Astrocyte (in vitro differentiated cells and primary cell): ENCODE results near the gene PSAP. TPM values are rescaled to one million over a fixed set of nuclear protein-coding genes. Genes with fewer than 3 reads are reported as not detected.
A peak's percentile ranks its signal among the peaks of the same experiment; 100 is the strongest.

Experiments
- DNase-seq: peaks from one replicate; pipeline ENCODE4 v3.0.0-alpha.2; 2010; ENCODE audit warnings: low read depth
- FAIRE-seq: peaks from 2 replicates; lab custom pipeline; 2011; peaks lifted over from hg19 to GRCh38; lab: Jason Lieb, UNC
- H2AFZ ChIP-seq: 2 replicates; pipeline ENCODE4 v1.6.0; 2012; ENCODE audit warnings: low read depth, low read length, inconsistent platforms
- H3K27ac ChIP-seq: 2 replicates; pipeline ENCODE4 v1.5.1; 2011; ENCODE audit warnings: low read depth, low read length, inconsistent platforms
- H3K27me3 ChIP-seq: 2 replicates; pipeline ENCODE4 v1.6.0; 2011; ENCODE audit warnings: low read length, inconsistent platforms; ENCODE audit not compliant: insufficient read depth
- H3K36me3 ChIP-seq: 2 replicates; pipeline ENCODE4 v1.5.1; 2011; ENCODE audit warnings: low read length, inconsistent platforms; ENCODE audit not compliant: insufficient read depth
- H3K4me1 ChIP-seq: 2 replicates; pipeline ENCODE4 v1.5.1; 2011; ENCODE audit warnings: low read length, inconsistent platforms; ENCODE audit not compliant: insufficient read depth
- H3K4me2 ChIP-seq: 2 replicates; pipeline ENCODE4 v1.6.0; 2012; ENCODE audit warnings: low read length, inconsistent platforms
- H3K4me3 ChIP-seq: 2 replicates; pipeline ENCODE4 v1.5.1; 2011; ENCODE audit warnings: low read depth, mild to moderate bottlenecking, low read length, inconsistent platforms; ENCODE audit not compliant: insufficient read depth
- H3K79me2 ChIP-seq: 2 replicates; pipeline ENCODE4 v1.6.0; 2012; ENCODE audit warnings: mild to moderate bottlenecking, low read length, inconsistent platforms; ENCODE audit not compliant: insufficient read depth
- H3K9ac ChIP-seq: 2 replicates; pipeline ENCODE4 v1.6.0; 2012; ENCODE audit warnings: mild to moderate bottlenecking, low read length, inconsistent platforms
- H3K9me3 ChIP-seq: 2 replicates; pipeline ENCODE4 v1.5.1; 2012; ENCODE audit warnings: low read depth, mild to moderate bottlenecking, low read length, inconsistent platforms; ENCODE audit not compliant: insufficient read depth
- H4K20me1 ChIP-seq: 2 replicates; pipeline ENCODE4 v1.6.0; 2012; ENCODE audit warnings: low read length, inconsistent platforms; ENCODE audit not compliant: insufficient read depth
- H3K27ac Mint-ChIP-seq: one replicate; pipeline ENCODE4 v1.8.0; 2021; ENCODE audit warnings: mild to moderate bottlenecking, mixed read lengths; ENCODE audit not compliant: unreplicated experiment
- H3K27me3 Mint-ChIP-seq: one replicate; pipeline ENCODE4 v1.8.0; 2021; ENCODE audit warnings: low read depth, mixed read lengths; ENCODE audit not compliant: unreplicated experiment
- H3K36me3 Mint-ChIP-seq: one replicate; pipeline ENCODE4 v1.8.0; 2021; ENCODE audit warnings: low read depth, mixed read lengths; ENCODE audit not compliant: unreplicated experiment
- H3K4me1 Mint-ChIP-seq: one replicate; pipeline ENCODE4 v1.8.0; 2021; ENCODE audit warnings: low read depth, mixed read lengths; ENCODE audit not compliant: unreplicated experiment
- H3K4me3 Mint-ChIP-seq: one replicate; pipeline ENCODE4 v1.8.0; 2021; ENCODE audit warnings: mild to moderate bottlenecking, moderate library complexity, mixed read lengths; ENCODE audit not compliant: unreplicated experiment
- H3K9me3 Mint-ChIP-seq: one replicate; pipeline ENCODE4 v1.8.0; 2021; ENCODE audit warnings: mild to moderate bottlenecking, mixed read lengths; ENCODE audit not compliant: unreplicated experiment
- CTCF ChIP-seq: IDR thresholded peaks from 2 replicates; pipeline ENCODE4 v1.5.1; 2011; ENCODE audit warnings: low read depth, mild to moderate bottlenecking, inconsistent platforms, low read length, moderate library complexity; ENCODE audit not compliant: insufficient read depth
- EZH2 ChIP-seq: IDR thresholded peaks from 2 replicates; pipeline ENCODE4 v1.6.1; 2012; ENCODE audit warnings: mild to moderate bottlenecking, low read length, inconsistent platforms; ENCODE audit not compliant: insufficient read depth
- total RNA-seq: library from RNA; stranded (reverse); gene quantifications from 2 replicates; pipeline ENCODE4 v1.2.1, GENCODE V29; 2021

PSAP gene
- total RNA-seq, 1 donor from 2014 or later = 1,120 TPM

GRCh38 chr10:71863203-71863602 lies 12.2 kb upstream of the PSAP start:
- TF ChIP-seq CTCF (no peak), EZH2 (no peak)
- FAIRE-seq = no peak

GRCh38 chr10:71860243-71861029 lies 9.4 kb upstream of the PSAP start:
- no peaks in the 10 kb centered on the region for H3K9me3 Mint-ChIP-seq
- Histone ChIP-seq H3K27ac (peak overlapping the region; percentile 98), H3K4me2 (peak overlapping the region; percentile 67), H4K20me1 (no peaks in the 10 kb centered on the region), H3K27me3 (no peaks in the 10 kb centered on the region), H3K9me3 (no peaks in the 10 kb centered on the region), H3K36me3 (no peaks in the 10 kb centered on the region), H3K4me3 (peak overlapping the region; percentile 12), H3K9ac (peak overlapping the region; percentile 83), H3K4me1 (peaks cover 33% of the 10 kb centered on the region), H2AFZ (peak overlapping the region; percentile 68), H3K79me2 (no peaks in the 10 kb centered on the region)
- TF ChIP-seq CTCF = no peak
- TF ChIP-seq EZH2 = no peak
- peak; percentile 100 for DNase-seq
- H3K27ac Mint-ChIP-seq = peak overlapping the region; percentile 100
- H3K4me1 Mint-ChIP-seq = peaks cover 23% of the 10 kb centered on the region
- no peaks in the 10 kb centered on the region for H3K36me3 Mint-ChIP-seq
- FAIRE-seq = no peak
- H3K4me3 Mint-ChIP-seq = peak overlapping the region; percentile 43
- H3K27me3 Mint-ChIP-seq = peaks cover 2% of the 10 kb centered on the region

More at GRCh38 chr10:71863203-71863602, 12.2 kb upstream of the PSAP start:
- H3K79me2 ChIP-seq = no peaks in the 10 kb centered on the region
- no peak overlapping the region for H3K4me2 ChIP-seq
- no peaks in the 10 kb centered on the region for H3K36me3 Mint-ChIP-seq
- H3K9me3 ChIP-seq = no peaks in the 10 kb centered on the region
- no peak overlapping the region for H3K27ac ChIP-seq
- peak overlapping the region; percentile 62 for H3K4me3 Mint-ChIP-seq
- H3K9me3 Mint-ChIP-seq = no peaks in the 10 kb centered on the region
- no peak overlapping the region for H2AFZ ChIP-seq
- H4K20me1 ChIP-seq = no peaks in the 10 kb centered on the region
- H3K4me1 Mint-ChIP-seq = peaks cover 28% of the 10 kb centered on the region
- DNase-seq = peak; percentile 77
- H3K27me3 Mint-ChIP-seq = no peaks in the 10 kb centered on the region
- no peak overlapping the region for H3K4me3 ChIP-seq
- H3K27ac Mint-ChIP-seq = peak overlapping the region; percentile 58
- no peaks in the 10 kb centered on the region for H3K27me3 ChIP-seq
- H3K4me1 ChIP-seq = peaks cover 44% of the 10 kb centered on the region
- no peaks in the 10 kb centered on the region for H3K36me3 ChIP-seq
- no peak overlapping the region for H3K9ac ChIP-seq
